Aorta (tissue), 5 donors: Measurements from ENCODE around the gene SLC6A7. TPM values are rescaled to one million over a fixed set of nuclear protein-coding genes. Genes with fewer than 3 reads are reported as not detected.

ENCODE experiments used
- ATAC-seq: fragments of 200-7000 bp; cut with Tn5 transposase; one replicate; pipeline ENCODE4 v1.9.1; 2022; ENCODE audit warnings: moderate library complexity; ENCODE audit not compliant: low FRiP score
- DNase-seq, 2 donors: peaks; one replicate each; pipeline ENCODE4 v3.0.0-alpha.2; 2020
- H3K27ac ChIP-seq, 2 donors: one replicate each; pipeline ENCODE4 v1.5.1; 2013; ENCODE audit warnings: low read length in 2 of 2, mild to moderate bottlenecking in 2 of 2, moderate library complexity in 2 of 2, control low read depth in 1 of 2, inconsistent platforms in 1 of 2, low read depth in 1 of 2
- H3K27me3 ChIP-seq, 2 donors: one replicate each; pipeline ENCODE4 v1.6.1; 2013; ENCODE audit warnings: control low read depth in 1 of 2, low read length in 1 of 2, mild to moderate bottlenecking in 1 of 2, moderate library complexity in 1 of 2; ENCODE audit not compliant: insufficient read depth in 2 of 2, control insufficient read depth in 1 of 2
- H3K36me3 ChIP-seq, 2 donors: one replicate each; pipeline ENCODE4 v1.6.1; 2013; ENCODE audit warnings: control low read depth in 1 of 2, low read length in 1 of 2, mild to moderate bottlenecking in 1 of 2; ENCODE audit not compliant: insufficient read depth in 2 of 2, control insufficient read depth in 1 of 2
- H3K4me1 ChIP-seq, 2 donors: one replicate each; pipeline ENCODE4 v1.6.1; 2013; ENCODE audit warnings: low read length in 2 of 2, control low read depth in 1 of 2, mild to moderate bottlenecking in 1 of 2, moderate library complexity in 1 of 2; ENCODE audit not compliant: insufficient read depth in 2 of 2, control insufficient read depth in 1 of 2
- H3K4me3 ChIP-seq, 2 donors: one replicate each; pipeline ENCODE4 v1.5.1; 2013; ENCODE audit warnings: low read length in 2 of 2, control low read depth in 1 of 2, mild to moderate bottlenecking in 1 of 2
- H3K9me3 ChIP-seq: one replicate; pipeline ENCODE4 v1.6.1; 2013; ENCODE audit warnings: mild to moderate bottlenecking, low read length; ENCODE audit not compliant: control insufficient read depth
- WGBS, 2 donors: extraction: QIAGEN DNeasy Blood & Tissue Kit; methylation state at CpG; one replicate each; pipeline ENCODE4 v1.1.7; 2013; 5-methylcytosine and 5-hydroxymethylcytosine counted together
- intact Hi-C, 2 donors: fragments of 100-400 bp; cut with DNase I; formaldehyde crosslinking; loops; one replicate each; pipeline versions ENCODE4 v1.14.2 to v1.15.0; 2022
- polyA plus RNA-seq, 2 donors: library from polyadenylated mRNA; stranded (reverse); fragments of 200-250 nt; gene quantifications; one replicate each; pipeline ENCODE4 v1.2.3, GENCODE V29; 2013
- total RNA-seq, 2 donors: library from RNA; stranded (reverse); fragmentation: NEBNext Ultra II Directional; extraction: Animal tissue kit (Norgen Biotek cat#: 25700); gene quantifications; one replicate each; pipeline ENCODE4 v1.2.1, GENCODE V29; 2021
- donor health status: healthy with polysubstance abuse.
- donor health status: Bipolar disorder and iron deficiency.
- donor health status: DM: no; HTN: no; CAD: no.
- donor health status: DM: no; HTN: no; CAD: no.
- donor health status: DM: yes; HTN: yes; CAD: no.

The SLC6A7 gene
- total and polyA plus RNA-seq, 4 donors, result 0.25 to 0.41 TPM; not detected in 2

- no peaks in the 10 kb centered on the region for H3K27me3 ChIP-seq
- 68 to 70% methylated on average over 78 to 93 of the region's 93 CpGs for WGBS, 2 donors
- no peak for ATAC-seq
- no peak within 1 kb of the TSS for H3K4me3 ChIP-seq
- intact Hi-C loops, result no loop called here
- no peaks in the 10 kb centered on the region for H3K36me3 ChIP-seq
- H3K9me3 ChIP-seq, result no peaks in the 10 kb centered on the region
- H3K27ac ChIP-seq, result no peak within 1 kb of the TSS
- no peak for DNase-seq
- H3K4me1 ChIP-seq, result no peaks in the 10 kb centered on the region
These were observed 23.0 kb upstream of the SLC6A7 start, which contains the start of gene CDX1 for GRCh38 chr5:150166650-150167511. Gene CDX1, plus strand, starts transcription at chr5:150166778. Its CDS starts 99 bp downstream, at chr5:150166877.

- WGBS, 2 donors, result 93 to 95% methylated on average over 15 of the region's 15 CpGs
- Histone ChIP-seq H3K9me3 (no peaks in the 10 kb centered on the region), H3K36me3 (no peaks in the 10 kb centered on the region), H3K4me1 (no peaks in the 10 kb centered on the region), H3K27me3 (no peaks in the 10 kb centered on the region), H3K4me3 (no peak overlapping the region), H3K27ac (no peak overlapping the region)
- intact Hi-C loops, result no loop called here
- no peak for ATAC-seq
- no peak for DNase-seq
These were observed 22.4 kb upstream of the SLC6A7 start for GRCh38 chr5:150167512-150167850.

GRCh38 chr5:150167908-150168307 lies 22.0 kb upstream of the SLC6A7 start:
- intact Hi-C loops, result no loop called here

GRCh38 chr5:150168864-150169263 lies 21.0 kb upstream of the SLC6A7 start:
- DNase-seq (no peak), ATAC-seq (no peak)
- 63 to 69% methylated on average over 3 of the region's 3 CpGs for WGBS, 2 donors
- H3K9me3 ChIP-seq, result no peaks in the 10 kb centered on the region
- intact Hi-C loops, result no loop called here
- no peaks in the 10 kb centered on the region for H3K36me3 ChIP-seq
- no peak overlapping the region for H3K27ac ChIP-seq
- no peaks in the 10 kb centered on the region for H3K27me3 ChIP-seq
- no peaks in the 10 kb centered on the region for H3K4me1 ChIP-seq
- no peak overlapping the region for H3K4me3 ChIP-seq

More at GRCh38 chr5:150167908-150168307, 22.0 kb upstream of the SLC6A7 start:
- Histone ChIP-seq H3K36me3 (no peaks in the 10 kb centered on the region), H3K4me1 (no peaks in the 10 kb centered on the region), H3K27ac (no peak overlapping the region), H3K4me3 (no peak overlapping the region), H3K27me3 (no peaks in the 10 kb centered on the region), H3K9me3 (no peaks in the 10 kb centered on the region)
- ATAC-seq, result no peak
- 92 to 99% methylated on average over 12 to 14 of the region's 14 CpGs for WGBS, 2 donors
- DNase-seq, result no peak

GRCh38 chr5:150172145-150172544 lies 17.7 kb upstream of the SLC6A7 start:
- Histone ChIP-seq H3K4me3 (no peak overlapping the region), H3K9me3 (no peaks in the 10 kb centered on the region), H3K36me3 (no peaks in the 10 kb centered on the region), H3K27me3 (no peaks in the 10 kb centered on the region), H3K27ac (no peak overlapping the region), H3K4me1 (no peaks in the 10 kb centered on the region)
- DNase-seq (no peak), ATAC-seq (no peak)
- WGBS, 2 donors, result 46 to 50% methylated on average over 1 of the region's 1 CpG
- intact Hi-C loops, result no loop called here

- H3K27ac ChIP-seq, result no peak overlapping the region
- H3K4me1 ChIP-seq, result no peaks in the 10 kb centered on the region
- intact Hi-C loops, result no loop called here
- no peak for ATAC-seq
- 91 to 95% methylated on average over 4 of the region's 4 CpGs for WGBS, 2 donors
- no peak for DNase-seq
- H3K36me3 ChIP-seq, result no peaks in the 10 kb centered on the region
- no peaks in the 10 kb centered on the region for H3K9me3 ChIP-seq
- H3K4me3 ChIP-seq, result no peak overlapping the region
- no peaks in the 10 kb centered on the region for H3K27me3 ChIP-seq
These were observed 17.3 kb upstream of the SLC6A7 start for GRCh38 chr5:150172556-150172955.

GRCh38 chr5:150173161-150173560 lies 16.7 kb upstream of the SLC6A7 start:
- intact Hi-C loops, result no loop called here
- no peak for ATAC-seq
- no peaks in the 10 kb centered on the region for H3K9me3 ChIP-seq

GRCh38 chr5:150174285-150174684 lies 15.6 kb upstream of the SLC6A7 start:
- DNase-seq (no peak), ATAC-seq (no peak)
- Histone ChIP-seq H3K4me1 (no peaks in the 10 kb centered on the region), H3K4me3 (no peak overlapping the region), H3K36me3 (no peaks in the 10 kb centered on the region), H3K9me3 (no peaks in the 10 kb centered on the region), H3K27ac (no peak overlapping the region), H3K27me3 (no peaks in the 10 kb centered on the region)
- intact Hi-C loops, result no loop called here
- WGBS, 2 donors, result 93 to 95% methylated on average over 6 of the region's 6 CpGs

More at GRCh38 chr5:150173161-150173560, 16.7 kb upstream of the SLC6A7 start:
- Histone ChIP-seq H3K27ac (no peak overlapping the region), H3K4me3 (no peak overlapping the region), H3K27me3 (no peaks in the 10 kb centered on the region), H3K4me1 (no peaks in the 10 kb centered on the region), H3K36me3 (no peaks in the 10 kb centered on the region)
- WGBS, 2 donors, result 93 to 94% methylated on average over 3 of the region's 3 CpGs
- DNase-seq, result no peak

GRCh38 chr5:150175076-150175475 lies 14.8 kb upstream of the SLC6A7 start:
- H3K27me3 ChIP-seq, result no peaks in the 10 kb centered on the region
- no peaks in the 10 kb centered on the region for H3K36me3 ChIP-seq
- DNase-seq (no peak), ATAC-seq (no peak)
- H3K9me3 ChIP-seq, result no peaks in the 10 kb centered on the region
- H3K4me3 ChIP-seq, result no peak overlapping the region
- intact Hi-C loops, result no loop called here
- 45 to 57% methylated on average over 1 of the region's 1 CpG for WGBS, 2 donors
- no peak overlapping the region for H3K27ac ChIP-seq
- H3K4me1 ChIP-seq, result no peaks in the 10 kb centered on the region
